CD4-positive, alpha-beta T cell treated with Interleukin-1 beta for 1 hour (primary cell): ENCODE data around the gene SNN.

ENCODE experiments used
- DNase-seq, 2 donors: peaks; one replicate each; pipeline ENCODE4 v3.0.0-alpha.2; 2020 to 2022

Gene SNN

GRCh38 chr16:11705311-11706025 is 37.2 kb downstream of the SNN start:
- no peak for DNase-seq

- DNase-seq: no peak
Measured at GRCh38 chr16:11706180-11706742, 38.0 kb downstream of the SNN start.

- no peak for DNase-seq
Measured at GRCh38 chr16:11707679-11708197, 39.5 kb downstream of the SNN start.

- DNase-seq: no peak
Measured at GRCh38 chr16:11708421-11708820, 40.2 kb downstream of the SNN start.

- DNase-seq: no peak
Measured at GRCh38 chr16:11711662-11712061, 43.4 kb downstream of the SNN start.

GRCh38 chr16:11712122-11712521 is 43.9 kb downstream of the SNN start:
- no peak for DNase-seq

GRCh38 chr16:11715246-11715947 is 47.1 kb downstream of the SNN start:
- DNase-seq: no peak

- no peak for DNase-seq
Measured at GRCh38 chr16:11716336-11716735, 48.1 kb downstream of the SNN start.

- no peak for DNase-seq
Measured at GRCh38 chr16:11717811-11718210, 49.6 kb downstream of the SNN start.

- DNase-seq: no peak
Measured at GRCh38 chr16:11719171-11719570, 50.9 kb downstream of the SNN start.

- DNase-seq: no peak
Measured at GRCh38 chr16:11719762-11720161, 51.5 kb downstream of the SNN start.

- no peak for DNase-seq
Measured at GRCh38 chr16:11721781-11722467, 53.7 kb downstream of the SNN start.

GRCh38 chr16:11722468-11722808 is 54.2 kb downstream of the SNN start:
- DNase-seq: no peak

GRCh38 chr16:11725457-11725856 is 57.2 kb downstream of the SNN start:
- DNase-seq: no peak

- no peak for DNase-seq
Measured at GRCh38 chr16:11726008-11726407, 57.8 kb downstream of the SNN start.

- no peak for DNase-seq
Measured at GRCh38 chr16:11727796-11728543, 59.7 kb downstream of the SNN start.
